SK-N-SH treated with all-trans-retinoic acid at 6 μM for 48 hours (cell line): ENCODE measurements around the gene DMAP1.
A peak's percentile ranks its signal among the peaks of the same experiment; 100 is the strongest.

Experiments
- ARNTL ChIP-seq: fragments of 450-650 bp; formaldehyde crosslinking; IDR thresholded peaks from 2 replicates; pipeline ENCODE4 v1.5.0; 2020; ENCODE audit warnings: low read depth, mild to moderate bottlenecking, moderate library complexity, borderline replicate concordance
- BACH2 ChIP-seq: fragments of 250-450 bp; sonication (Bioruptor Pico); IDR thresholded peaks from 2 replicates; pipeline ENCODE4 v1.9.0; 2021; ENCODE audit warnings: mild to moderate bottlenecking, borderline replicate concordance
- ESRRG ChIP-seq: fragments of 250-450 bp; sonication (Bioruptor Pico); IDR thresholded peaks from 2 replicates; pipeline ENCODE4 v1.6.1; 2021; ENCODE audit warnings: mild to moderate bottlenecking
- ISL1 ChIP-seq: fragments of 250-450 bp; sonication (Bioruptor Pico); IDR thresholded peaks from 2 replicates; pipeline ENCODE4 v2.1.2; 2022; ENCODE audit warnings: mild to moderate bottlenecking, moderate library complexity
- PPARA ChIP-seq: fragments of 250-450 bp; sonication (Bioruptor Pico); IDR thresholded peaks from 2 replicates; pipeline ENCODE4 v1.5.0; 2020; ENCODE audit warnings: mild to moderate bottlenecking, borderline replicate concordance
- RARB ChIP-seq: fragments of 250-450 bp; sonication (Bioruptor Pico); IDR thresholded peaks from 2 replicates; pipeline ENCODE4 v1.8.0; 2021; ENCODE audit warnings: mild to moderate bottlenecking, moderate library complexity
- TCF4 ChIP-seq: fragments of 250-450 bp; sonication (Bioruptor Pico); IDR thresholded peaks from 2 replicates; pipeline ENCODE4 v1.8.0; 2021; ENCODE audit warnings: mild to moderate bottlenecking, moderate library complexity, borderline replicate concordance
- ZFP3 ChIP-seq: fragments of 250-450 bp; sonication (Bioruptor Pico); IDR thresholded peaks from 2 replicates; pipeline ENCODE4 v1.5.0; 2020; ENCODE audit warnings: mild to moderate bottlenecking, moderate library complexity
- ZFP30 ChIP-seq: fragments of 450-650 bp; formaldehyde crosslinking; IDR thresholded peaks from 2 replicates; pipeline ENCODE4 v1.5.0; 2022; ENCODE audit warnings: mild to moderate bottlenecking, moderate library complexity
- ZNF565 ChIP-seq: fragments of 450-650 bp; formaldehyde crosslinking; conservative IDR thresholded peaks from 2 replicates; pipeline ENCODE4 v1.5.0; 2020; ENCODE audit warnings: low read depth, mild to moderate bottlenecking, moderate library complexity
- ZNF70 ChIP-seq: fragments of 450-650 bp; formaldehyde crosslinking; IDR thresholded peaks from 2 replicates; pipeline ENCODE4 v1.5.0; 2020; ENCODE audit warnings: mild to moderate bottlenecking, moderate library complexity
- TF ChIP-seq, protein P1 (sequence below): fragments of 250-450 bp; sonication (Bioruptor Pico); IDR thresholded peaks from 2 replicates; pipeline ENCODE4 v1.8.0; 2020; ENCODE audit warnings: mild to moderate bottlenecking, moderate library complexity, borderline replicate concordance

DNA sequence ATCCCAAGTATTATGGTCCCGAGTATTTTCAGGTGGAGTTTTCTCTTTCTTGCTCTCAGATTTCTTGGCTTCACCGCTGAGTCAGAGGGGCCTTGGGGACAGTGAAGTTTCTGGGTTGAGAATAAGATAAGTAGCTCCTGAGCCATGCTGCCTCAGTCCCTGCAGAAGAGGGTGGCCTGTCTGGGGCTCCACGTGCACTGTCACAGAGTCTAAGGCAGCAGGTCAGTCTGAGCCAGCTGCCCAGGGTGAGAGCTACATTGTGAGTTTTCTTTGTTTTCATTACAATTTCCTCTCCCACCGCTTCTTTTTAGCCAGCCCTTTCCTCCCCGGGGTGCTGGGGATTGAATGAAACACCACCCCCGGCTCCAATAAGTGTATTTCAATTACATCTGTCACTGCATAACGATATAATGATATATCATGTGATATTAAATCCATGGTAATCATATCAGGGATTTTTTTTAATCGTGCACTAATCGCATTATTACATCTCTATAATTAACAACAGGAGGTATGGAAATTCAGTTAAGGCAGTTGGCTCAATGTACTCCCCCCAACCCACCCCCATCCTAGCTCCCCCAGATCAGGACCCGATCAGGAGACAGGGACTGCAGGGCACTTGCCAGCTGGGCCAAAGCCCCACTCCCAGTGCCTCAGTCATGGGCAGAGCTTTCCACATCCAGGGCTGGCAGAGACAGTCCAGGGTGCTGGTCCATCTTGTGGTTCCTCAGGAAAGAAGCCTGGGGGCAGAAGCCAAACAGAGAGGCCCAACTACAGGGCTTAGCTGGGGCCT, 43.7 kb downstream of the DMAP1 start:
- TF ChIP-seq ISL1 (CRISPR knock-in tag), result no peak
- TF ChIP-seq ZFP3 (CRISPR knock-in tag), result no peak
- TF ChIP-seq RARB (CRISPR knock-in tag), result no peak
- no peak for TF ChIP-seq ZNF565 (CRISPR knock-in tag)
- TF ChIP-seq BACH2 (CRISPR knock-in tag), result no peak
- TF ChIP-seq, protein P1, sequence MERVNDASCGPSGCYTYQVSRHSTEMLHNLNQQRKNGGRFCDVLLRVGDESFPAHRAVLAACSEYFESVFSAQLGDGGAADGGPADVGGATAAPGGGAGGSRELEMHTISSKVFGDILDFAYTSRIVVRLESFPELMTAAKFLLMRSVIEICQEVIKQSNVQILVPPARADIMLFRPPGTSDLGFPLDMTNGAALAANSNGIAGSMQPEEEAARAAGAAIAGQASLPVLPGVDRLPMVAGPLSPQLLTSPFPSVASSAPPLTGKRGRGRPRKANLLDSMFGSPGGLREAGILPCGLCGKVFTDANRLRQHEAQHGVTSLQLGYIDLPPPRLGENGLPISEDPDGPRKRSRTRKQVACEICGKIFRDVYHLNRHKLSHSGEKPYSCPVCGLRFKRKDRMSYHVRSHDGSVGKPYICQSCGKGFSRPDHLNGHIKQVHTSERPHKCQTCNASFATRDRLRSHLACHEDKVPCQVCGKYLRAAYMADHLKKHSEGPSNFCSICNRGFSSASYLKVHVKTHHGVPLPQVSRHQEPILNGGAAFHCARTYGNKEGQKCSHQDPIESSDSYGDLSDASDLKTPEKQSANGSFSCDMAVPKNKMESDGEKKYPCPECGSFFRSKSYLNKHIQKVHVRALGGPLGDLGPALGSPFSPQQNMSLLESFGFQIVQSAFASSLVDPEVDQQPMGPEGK (CRISPR knock-in tag), result no peak
- TF ChIP-seq TCF4 (CRISPR knock-in tag), result peak; percentile 42
- TF ChIP-seq PPARA (CRISPR knock-in tag), result no peak
- TF ChIP-seq ESRRG (CRISPR knock-in tag), result no peak
- TF ChIP-seq ARNTL (CRISPR knock-in tag), result no peak
- no peak for TF ChIP-seq ZNF70
- TF ChIP-seq ZFP30 (CRISPR knock-in tag), result no peak
